Stomach (tissue), 19 donors: ENCODE data around the gene CCDC86. TPM values are rescaled to one million over a fixed set of nuclear protein-coding genes. Genes with fewer than 3 reads are reported as not detected.

Experiments used
- DNase-seq, 2 donors: peaks; one replicate each; pipeline versions ENCODE4 v3.0.0 to v3.0.0-alpha.2; 2013 to 2019
- H3K27ac ChIP-seq, 5 donors: fragments of 200-600 bp in 4 of 5; sonication (generic) in 4 of 5; one replicate each; pipeline ENCODE4 v1.5.1; 2013 to 2019; ENCODE audit warnings: mild to moderate bottlenecking in 1 of 5, moderate library complexity in 1 of 5
- H3K27me3 ChIP-seq, 3 donors: fragments of 200-600 bp; sonication (generic); one replicate each; pipeline ENCODE4 v1.5.1; 2017 to 2019; ENCODE audit warnings: mixed run types in 1 of 3
- H3K36me3 ChIP-seq, 4 donors: fragments of 200-600 bp; sonication (generic); 1 replicate in 3 of 4; 2 replicates in 1 of 4; pipeline ENCODE4 v1.5.1; 2016 to 2019
- H3K4me1 ChIP-seq, 4 donors: fragments of 200-600 bp; sonication (generic); one replicate each; pipeline ENCODE4 v1.5.1; 2016 to 2019
- H3K4me3 ChIP-seq, 4 donors: fragments of 200-600 bp; sonication (generic) in 3 of 4; one replicate each; pipeline ENCODE4 v1.5.1; 2016 to 2019; ENCODE audit warnings: mild to moderate bottlenecking in 1 of 4
- H3K9me3 ChIP-seq, 4 donors: fragments of 200-600 bp; sonication (generic); one replicate each; pipeline ENCODE4 v1.5.1; 2016 to 2019
- CTCF ChIP-seq, 7 experiments: fragments of 450-650 bp in 4 of 7; fragments of 200-600 bp in 3 of 7; sonication (generic) in 3 of 7; IDR thresholded peaks; one replicate each; pipeline ENCODE4 v1.5.1; 2016 to 2019; ENCODE audit warnings: antibody characterized with exemption in 7 of 7, control low read depth in 2 of 7, mild to moderate bottlenecking in 1 of 7
- EP300 ChIP-seq: sonication (generic); formaldehyde crosslinking; IDR thresholded peaks from one replicate; pipeline ENCODE4 v1.6.1; 2017; ENCODE audit warnings: antibody characterized with exemption
- POLR2A ChIP-seq, 4 donors: fragments of 450-650 bp; IDR thresholded peaks; one replicate each; pipeline ENCODE4 v1.6.1; 2016; ENCODE audit warnings: antibody characterized with exemption in 4 of 4, control low read depth in 2 of 4, mild to moderate bottlenecking in 1 of 4, moderate library complexity in 1 of 4
- POLR2AphosphoS5 ChIP-seq, 3 donors: sonication (generic); formaldehyde crosslinking; IDR thresholded peaks; one replicate each; pipeline ENCODE4 v1.6.1; 2016; ENCODE audit warnings: antibody characterized with exemption in 3 of 3
- WGBS, 5 donors: extraction: QIAGEN DNeasy Blood & Tissue Kit in 3 of 5; methylation state at CpG; one replicate each; pipeline versions ENCODE4 v1.1.5 to v1.1.7; 2013 to 2018; 5-methylcytosine and 5-hydroxymethylcytosine counted together
- intact Hi-C: fragments of 100-400 bp; cut with DNase I; formaldehyde crosslinking; loops from one replicate; pipeline ENCODE4 v1.15.1; 2023; ENCODE audit warnings: low total_unique reads
- long read RNA-seq, 10 donors: transcript quantifications; one replicate each; lab custom pipeline, GENCODE V29; 2026
- polyA plus RNA-seq, 3 donors: library from polyadenylated mRNA; stranded (reverse); fragments of 200-250 nt; gene quantifications; one replicate each; pipeline ENCODE4 v1.2.3, GENCODE V29; 2013
- total RNA-seq, 5 donors: library from RNA; depleted of rRNA; stranded (reverse); fragments of >200 nt; gene quantifications; one replicate each; pipeline versions ENCODE4 v1.1.0 to v1.2.3, GENCODE V29; 2014 to 2016
- donor health status: healthy with polysubstance abuse.
- donor health status: Bipolar disorder and iron deficiency.
- donor health status: healthy.

CCDC86 gene
- total RNA-seq: 10 to 100 TPM in 3 of 5 donors, 1 to 10 TPM in 2; 7.0 to 37.9 (median 12.9) TPM
- polyA plus RNA-seq: 10 to 100 TPM; 15.2 to 18.6 (median 17.1) TPM
- long read RNA-seq, donor 1, partial matches to known transcripts: 0 of 3 reads
- long read RNA-seq, donor 1, other reads (novel, unspliced or antisense): 0 of 3 reads
- long read RNA-seq, donor 2, partial matches to known transcripts: 0 of 4 reads
- long read RNA-seq, donor 2, other reads (novel, unspliced or antisense): 0 of 4 reads
- long read RNA-seq, donor 3, partial matches to known transcripts: 0 of 1 reads
- long read RNA-seq, donor 3, other reads (novel, unspliced or antisense): 0 of 1 reads
- long read RNA-seq, donor 4: 0 reads
- long read RNA-seq, donor 5, transcript CCDC86-201 (4 exons, 1,893 nt): major isoform, 12 of 14 reads
- long read RNA-seq, donor 5, partial matches to known transcripts: 0 of 14 reads
- long read RNA-seq, donor 5, other reads (novel, unspliced or antisense): 0 of 14 reads
- long read RNA-seq, donor 6, transcript CCDC86-201 (4 exons, 1,893 nt): major isoform, 10 of 13 reads
- long read RNA-seq, donor 6, partial matches to known transcripts: 0 of 13 reads
- long read RNA-seq, donor 6, other reads (novel, unspliced or antisense): 0 of 13 reads
- long read RNA-seq, donor 7, transcript CCDC86-201 (4 exons, 1,893 nt): major isoform, 6 of 7 reads
- long read RNA-seq, donor 7, partial matches to known transcripts: 0 of 7 reads
- long read RNA-seq, donor 7, other reads (novel, unspliced or antisense): 0 of 7 reads
- long read RNA-seq, donor 8, transcript CCDC86-201 (4 exons, 1,893 nt): major isoform, 5 of 7 reads
- long read RNA-seq, donor 8, partial matches to known transcripts: 0 of 7 reads
- long read RNA-seq, donor 8, other reads (novel, unspliced or antisense): 0 of 7 reads
- long read RNA-seq, donor 9, partial matches to known transcripts: 0 of 3 reads
- long read RNA-seq, donor 9, other reads (novel, unspliced or antisense): 0 of 3 reads
- long read RNA-seq, donor 10, partial matches to known transcripts: 0 of 3 reads
- long read RNA-seq, donor 10, other reads (novel, unspliced or antisense): 0 of 3 reads

- Histone ChIP-seq H3K4me1 (peaks cover 33 to 52% (median 51%) of the 10 kb centered on the region in 4 donors), H3K36me3 (peaks cover 0 to 14% (median 0%) of the 10 kb centered on the region in 4 donors), H3K9me3 (no peaks in the 10 kb centered on the region), H3K27me3 (no peaks in the 10 kb centered on the region), H3K27ac (peak within 1 kb of the TSS; percentile 70 to 89 (median 84)), H3K4me3 (peak within 1 kb of the TSS; percentile 90 to 99 (median 92))
- 0 to 1% (median 0%) methylated on average over 21 to 57 of the region's 57 CpGs for WGBS, 5 donors
- peak; percentile 96 to 99 for DNase-seq
- intact Hi-C loops: no loop called here
- TF ChIP-seq EP300: no peak
- peak in 1 of 7 experiments; percentile 21 for TF ChIP-seq CTCF (IDR thresholded peaks at IDR 0.05)
- TF ChIP-seq POLR2AphosphoS5 (IDR thresholded peaks at IDR 0.05): peak; percentile 74 to 97 (median 93)
- TF ChIP-seq POLR2A (IDR thresholded peaks at IDR 0.05): no peak
Measured at GRCh38 chr11:60841797-60842667, at the start of gene CCDC86. CCDC86 (plus strand) TSS chr11:60842113; CDS start chr11:60842125, 12 bp downstream.

- H3K4me3 ChIP-seq: no peak overlapping the region
- no peak overlapping the region for H3K27ac ChIP-seq
- 71 to 90% (median 80%) methylated on average over 3 of the region's 3 CpGs for whole genome bisulfite sequencing, 5 donors
- peaks cover 0 to 2% (median 0%) of the 10 kb centered on the region in 4 donors for H3K4me1 ChIP-seq
- H3K36me3 ChIP-seq: no peaks in the 10 kb centered on the region
- peaks cover 0 to 2% (median 0%) of the 10 kb centered on the region in 3 donors for H3K27me3 ChIP-seq
- TF ChIP-seq POLR2A (IDR thresholded peaks at IDR 0.05): no peak
- TF ChIP-seq EP300: no peak
- TF ChIP-seq CTCF (IDR thresholded peaks at IDR 0.05): no peak
- no peak for TF ChIP-seq POLR2AphosphoS5 (IDR thresholded peaks at IDR 0.05)
- no peak for DNase-seq
- H3K9me3 ChIP-seq: no peaks in the 10 kb centered on the region
- intact Hi-C loops: no loop called here
Measured at GRCh38 chr11:60792521-60792920, 49.4 kb upstream of the CCDC86 start.

- Histone ChIP-seq H3K9me3 (no peaks in the 10 kb centered on the region), H3K4me3 (no peak overlapping the region), H3K4me1 (no peaks in the 10 kb centered on the region), H3K27me3 (peaks cover 0 to 25% (median 0%) of the 10 kb centered on the region in 3 donors), H3K36me3 (no peaks in the 10 kb centered on the region), H3K27ac (no peak overlapping the region)
- intact Hi-C loops: no loop called here
- no peak for DNase-seq
- WGBS, 5 donors: 56 to 80% (median 74%) methylated on average over 3 to 6 of the region's 6 CpGs
- no peak for TF ChIP-seq EP300
Measured at GRCh38 chr11:60795291-60795690, 46.6 kb upstream of the CCDC86 start.

GRCh38 chr11:60797846-60798630 lies 43.9 kb upstream of the CCDC86 start:
- 82 to 92% (median 88%) methylated on average over 16 to 17 of the region's 17 CpGs for WGBS, 5 donors
- no peaks in the 10 kb centered on the region for H3K4me1 ChIP-seq
- no peak overlapping the region for H3K4me3 ChIP-seq
- intact Hi-C loops: no loop called here
- no peaks in the 10 kb centered on the region for H3K36me3 ChIP-seq
- TF ChIP-seq CTCF (IDR thresholded peaks at IDR 0.05): no peak
- no peak for TF ChIP-seq POLR2A (IDR thresholded peaks at IDR 0.05)
- TF ChIP-seq POLR2AphosphoS5 (IDR thresholded peaks at IDR 0.05): no peak
- no peak for TF ChIP-seq EP300
- H3K27ac ChIP-seq: no peak overlapping the region
- H3K27me3 ChIP-seq: peaks cover 0 to 29% (median 0%) of the 10 kb centered on the region in 3 donors
- H3K9me3 ChIP-seq: no peaks in the 10 kb centered on the region
- no peak for DNase-seq
